HepG2 (cell line): ENCODE measurements around the gene UROD. TPM values are rescaled to one million over a fixed set of nuclear protein-coding genes. Genes with fewer than 3 reads are reported as not detected.
A peak's percentile ranks its signal among the peaks of the same experiment; 100 is the strongest.

Source experiments
- CREB3 ChIP-seq: sonication (generic); formaldehyde crosslinking; IDR thresholded peaks from 2 replicates; pipeline ENCODE4 v1.5.0; 2020; ENCODE audit warnings: missing genetic modification reagents
- E2F1 ChIP-seq: sonication (generic); formaldehyde crosslinking; IDR thresholded peaks from 2 replicates; pipeline ENCODE4 v1.5.0; 2020; ENCODE audit warnings: missing genetic modification reagents
- ERF ChIP-seq: IDR thresholded peaks from 2 replicates; pipeline ENCODE4 v1.6.1; 2018; ENCODE audit warnings: missing biosample characterization, missing genetic modification reagents
- MAFK ChIP-seq, 2 experiments: IDR thresholded peaks in 1 of 2; conservative IDR thresholded peaks in 1 of 2; 2 replicates each; pipeline ENCODE4 v1.6.1; 2011; ENCODE audit warnings: improper control_type of control experiment in 2 of 2, low read length in 2 of 2
- PRMT3 ChIP-seq: sonication (generic); formaldehyde crosslinking; IDR thresholded peaks from 2 replicates; pipeline ENCODE4 v1.8.1; 2022; ENCODE audit warnings: low read depth, mild to moderate bottlenecking, moderate library complexity, missing genetic modification reagents, borderline replicate concordance
- RFX1 ChIP-seq: fragments of 450-650 bp; IDR thresholded peaks from 2 replicates; pipeline ENCODE4 v1.6.1; 2017
- STAT5B ChIP-seq: sonication (generic); formaldehyde crosslinking; IDR thresholded peaks from 2 replicates; pipeline ENCODE4 v1.4.0; 2020; ENCODE audit warnings: missing genetic modification reagents
- TBX3 ChIP-seq: fragments of 450-650 bp; IDR thresholded peaks from 2 replicates; pipeline ENCODE4 v1.6.1; 2017; ENCODE audit warnings: antibody characterized with exemption, mild to moderate bottlenecking, inconsistent platforms, borderline replicate concordance
- TRIM22 ChIP-seq: fragments of 450-650 bp; IDR thresholded peaks from 2 replicates; pipeline ENCODE4 v1.6.1; 2017
- ZBTB8A ChIP-seq: sonication (generic); formaldehyde crosslinking; IDR thresholded peaks from 2 replicates; pipeline ENCODE4 v1.4.0; 2020; ENCODE audit warnings: mild to moderate bottlenecking, low read depth, missing genetic modification reagents, borderline replicate concordance
- ZFP36 ChIP-seq: fragments of 150-350 bp; IDR thresholded peaks from 2 replicates; pipeline ENCODE4 v1.6.1; 2018; ENCODE audit warnings: borderline replicate concordance, low read length, low read depth; ENCODE audit not compliant: partially characterized antibody
- ZMYM3 ChIP-seq: sonication (generic); formaldehyde crosslinking; IDR thresholded peaks from 2 replicates; pipeline ENCODE4 v1.5.1; 2020; ENCODE audit warnings: mild to moderate bottlenecking, missing genetic modification reagents
- ZNF232 ChIP-seq: sonication (generic); formaldehyde crosslinking; IDR thresholded peaks from 2 replicates; pipeline ENCODE4 v1.4.0; 2020; ENCODE audit warnings: missing genetic modification reagents, borderline replicate concordance
- ZNF503 ChIP-seq: sonication (generic); formaldehyde crosslinking; IDR thresholded peaks from 2 replicates; pipeline ENCODE4 v1.4.0; 2020; ENCODE audit warnings: missing genetic modification reagents
- ZNF513 ChIP-seq: sonication (generic); formaldehyde crosslinking; conservative IDR thresholded peaks from 2 replicates; pipeline ENCODE4 v1.5.0; 2020; ENCODE audit warnings: missing genetic modification reagents
- ZNF607 ChIP-seq: sonication (generic); formaldehyde crosslinking; IDR thresholded peaks from 2 replicates; pipeline ENCODE4 v1.5.1; 2020; ENCODE audit warnings: missing genetic modification reagents, mild to moderate bottlenecking, borderline replicate concordance
- ZNF710 ChIP-seq: sonication (generic); formaldehyde crosslinking; IDR thresholded peaks from 2 replicates; pipeline ENCODE4 v1.5.0; 2020; ENCODE audit warnings: mild to moderate bottlenecking, missing genetic modification reagents, borderline replicate concordance
- ZNF839 ChIP-seq: sonication (generic); formaldehyde crosslinking; IDR thresholded peaks from 2 replicates; pipeline ENCODE4 v1.4.0; 2020; ENCODE audit warnings: missing genetic modification reagents, mild to moderate bottlenecking, borderline replicate concordance
- ZNF879 ChIP-seq: sonication (generic); formaldehyde crosslinking; IDR thresholded peaks from 2 replicates; pipeline ENCODE4 v1.8.1; 2023; ENCODE audit warnings: missing genetic modification reagents
- polyA plus RNA-seq, 8 experiments: library from polyadenylated mRNA; depleted of rRNA in 3 of 8; stranded (reverse) in 7 of 8; unstranded in 1 of 8; fragments of >200 nt; fragmentation: Illumina TruSeq in 4 of 8; extraction: Trizol in 4 of 8; gene quantifications; 2 replicates each; pipeline versions ENCODE4 v1.2.1 to v1.2.3, GENCODE V29; 2011 to 2016; ENCODE audit warnings: low read depth in 4 of 8, missing spikeins in 1 of 8, mixed read lengths in 1 of 8; ENCODE audit not compliant: insufficient read depth in 1 of 8
- total RNA-seq, 5 experiments: library from RNA; depleted of rRNA; stranded (reverse); fragments of >200 nt; fragmentation: Illumina TruSeq; extraction: Trizol; gene quantifications; 2 replicates each; pipeline ENCODE4 v1.2.3, GENCODE V29; 2016; ENCODE audit warnings: low read depth in 1 of 5

UROD gene
- total and polyA plus RNA-seq, 2 of the 13 experiments (the other 11 are each of a cell fraction or from before 2014, with no cell fraction given) = 162 to 171 TPM

GRCh38 chr1:45011837-45012638 lies at the start of gene UROD (continued):
- no peak for TF ChIP-seq TRIM22
- TF ChIP-seq ZNF710 (CRISPR knock-in tag) = no peak
- no peak for TF ChIP-seq ZNF503 (CRISPR knock-in tag)
- no peak for TF ChIP-seq TBX3
- no peak for TF ChIP-seq ZNF513 (CRISPR knock-in tag)
- TF ChIP-seq PRMT3 (CRISPR knock-in tag) = no peak
- TF ChIP-seq CREB3 (CRISPR knock-in tag) = no peak
- no peak for TF ChIP-seq RFX1
- TF ChIP-seq ZFP36 = no peak
- TF ChIP-seq ZBTB8A (CRISPR knock-in tag) = no peak
- TF ChIP-seq ZNF607 (CRISPR knock-in tag) = no peak; the same call in 1 of the 2 replicates
- TF ChIP-seq E2F1 (CRISPR knock-in tag) = no peak
- TF ChIP-seq MAFK (conservative IDR thresholded peaks at IDR 0.05 in 1 of 2, IDR thresholded peaks at IDR 0.05 in 1 of 2; ENCODE audit: low read length in 2 of 2) = peak in 1 of 2 experiments; percentile 17; a peak in 1 of 4 replicates
- no peak for TF ChIP-seq ZMYM3 (CRISPR knock-in tag)
- TF ChIP-seq ZNF839 (CRISPR knock-in tag) = no peak
- peak; percentile 84; the same call in 1 of the 2 replicates for TF ChIP-seq ZNF232 (CRISPR knock-in tag)
- no peak for TF ChIP-seq STAT5B (CRISPR knock-in tag)
- no peak for TF ChIP-seq ZNF879 (CRISPR knock-in tag)
- no peak for TF ChIP-seq ERF
